SK-N-MC (cell line): ENCODE results near the gene PES1.

Source experiments
- EZH2 ChIP-seq: fragments of 200-600 bp; sonication (generic); IDR thresholded peaks from one replicate; pipeline ENCODE4 v1.6.1; 2017; ENCODE audit warnings: antibody characterized with exemption
- FOXP2 ChIP-seq: optimal IDR thresholded peaks from 2 replicates; pipeline ENCODE3; 2011; ENCODE audit warnings: mild to moderate bottlenecking, moderate library complexity; ENCODE audit not compliant: insufficient read depth; ENCODE audit errors: extremely low read length, control extremely low read depth
- POLR2AphosphoS5 ChIP-seq: IDR thresholded peaks from 2 replicates; pipeline ENCODE4 v1.6.1; 2012; ENCODE audit warnings: mild to moderate bottlenecking, low read depth, low read length, borderline replicate concordance

DNA sequence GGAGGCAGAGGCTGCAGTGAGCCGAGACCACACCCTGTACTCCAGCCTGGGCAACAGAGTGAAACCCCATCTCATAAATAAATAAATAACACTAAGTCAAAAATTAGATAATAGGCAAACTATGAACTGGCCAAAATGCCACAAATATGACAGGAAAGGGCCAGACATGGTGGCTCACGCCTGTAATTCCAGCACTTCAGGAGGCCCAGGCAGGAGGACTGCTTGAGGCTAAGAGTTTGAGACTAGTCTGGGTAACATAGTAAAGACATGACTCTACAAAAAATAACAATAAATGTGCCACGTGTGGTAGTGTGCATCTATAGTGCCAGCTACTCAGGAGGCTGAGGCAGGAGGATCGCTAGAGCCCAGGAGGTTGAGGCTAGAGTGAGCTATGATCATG is 65.1 kb downstream of the PES1 start:
- TF ChIP-seq POLR2AphosphoS5 (no peak), EZH2 (no peak), FOXP2 (no peak)
